HepG2 (cell line): ENCODE measurements around the gene BPI. TPM values are rescaled to one million over a fixed set of nuclear protein-coding genes. Genes with fewer than 3 reads are reported as not detected.

ENCODE experiments used
- CREB1 ChIP-seq, 2 experiments: fragments of 450-650 bp in 1 of 2; IDR thresholded peaks; 2 replicates each; pipeline ENCODE4 v1.6.1; 2016 to 2017; ENCODE audit warnings: control low read depth in 1 of 2, mild to moderate bottlenecking in 1 of 2, missing compliant biosample characterization in 1 of 2, missing genetic modification characterization in 1 of 2
- ESRRA ChIP-seq: sonication (generic); formaldehyde crosslinking; IDR thresholded peaks from 2 replicates; pipeline ENCODE4 v1.5.1; 2020; ENCODE audit warnings: mild to moderate bottlenecking, low read depth, missing genetic modification reagents
- FOSL2 ChIP-seq: sonication (generic); formaldehyde crosslinking; IDR thresholded peaks from 2 replicates; pipeline ENCODE4 v1.4.0; 2020; ENCODE audit warnings: missing genetic modification reagents
- HNF4G ChIP-seq, 2 experiments: sonication (generic) in 1 of 2; formaldehyde crosslinking in 1 of 2; IDR thresholded peaks; 2 replicates each; pipeline versions ENCODE4 v1.4.0 to v1.6.1; 2011 to 2020; ENCODE audit warnings: borderline replicate concordance in 2 of 2, low read depth in 2 of 2, mild to moderate bottlenecking in 2 of 2, low read length in 1 of 2, missing genetic modification reagents in 1 of 2, moderate library complexity in 1 of 2
- HOXA5 ChIP-seq: sonication (generic); formaldehyde crosslinking; IDR thresholded peaks from 2 replicates; pipeline ENCODE4 v1.4.0; 2020; ENCODE audit warnings: missing genetic modification reagents
- SOX13 ChIP-seq, 3 experiments: fragments of 450-650 bp in 1 of 3; sonication (generic) in 1 of 3; formaldehyde crosslinking in 1 of 3; IDR thresholded peaks in 2 of 3; conservative IDR thresholded peaks in 1 of 3; 2 replicates each; pipeline versions ENCODE4 v1.5.0 to v1.6.1; 2016 to 2020; ENCODE audit warnings: antibody characterized with exemption in 1 of 3, mild to moderate bottlenecking in 1 of 3, missing compliant biosample characterization in 1 of 3, missing genetic modification reagents in 1 of 3, moderate library complexity in 1 of 3
- TRIM24 ChIP-seq: sonication (generic); formaldehyde crosslinking; IDR thresholded peaks from 2 replicates; pipeline ENCODE4 v1.8.0; 2022; ENCODE audit warnings: mild to moderate bottlenecking, missing genetic modification reagents
- ZNF20 ChIP-seq: sonication (generic); formaldehyde crosslinking; IDR thresholded peaks from 2 replicates; pipeline ENCODE4 v1.4.0; 2020; ENCODE audit warnings: mild to moderate bottlenecking, moderate library complexity, missing genetic modification reagents
- ZNF264 ChIP-seq: sonication (generic); formaldehyde crosslinking; IDR thresholded peaks from 2 replicates; pipeline ENCODE4 v1.4.0; 2020; ENCODE audit warnings: missing genetic modification reagents
- ZNF432 ChIP-seq: sonication (generic); formaldehyde crosslinking; IDR thresholded peaks from 2 replicates; pipeline ENCODE4 v1.5.0; 2020; ENCODE audit warnings: missing genetic modification reagents, mild to moderate bottlenecking, borderline replicate concordance
- ZNF441 ChIP-seq: sonication (generic); formaldehyde crosslinking; IDR thresholded peaks from 2 replicates; pipeline ENCODE4 v1.7.0; 2021; ENCODE audit warnings: missing genetic modification reagents, borderline replicate concordance
- ZZZ3 ChIP-seq: sonication (generic); formaldehyde crosslinking; IDR thresholded peaks from 2 replicates; pipeline ENCODE4 v1.4.0; 2020; ENCODE audit warnings: missing genetic modification reagents, mild to moderate bottlenecking, borderline replicate concordance
- polyA plus RNA-seq, 8 experiments: library from polyadenylated mRNA; depleted of rRNA in 3 of 8; stranded (reverse) in 7 of 8; unstranded in 1 of 8; fragments of >200 nt; fragmentation: Illumina TruSeq in 4 of 8; extraction: Trizol in 4 of 8; gene quantifications; 2 replicates each; pipeline versions ENCODE4 v1.2.1 to v1.2.3, GENCODE V29; 2011 to 2016; ENCODE audit warnings: low read depth in 4 of 8, missing spikeins in 1 of 8, mixed read lengths in 1 of 8; ENCODE audit not compliant: insufficient read depth in 1 of 8
- total RNA-seq, 5 experiments: library from RNA; depleted of rRNA; stranded (reverse); fragments of >200 nt; fragmentation: Illumina TruSeq; extraction: Trizol; gene quantifications; 2 replicates each; pipeline ENCODE4 v1.2.3, GENCODE V29; 2016; ENCODE audit warnings: low read depth in 1 of 5
- TF ChIP-seq, protein P1 (sequence below): sonication (generic); formaldehyde crosslinking; IDR thresholded peaks from 2 replicates; pipeline ENCODE4 v1.8.0; 2022; ENCODE audit warnings: low read depth, missing genetic modification reagents
- TF ChIP-seq, protein P2 (sequence below): sonication (generic); formaldehyde crosslinking; IDR thresholded peaks from 2 replicates; pipeline ENCODE4 v1.8.1; 2023; ENCODE audit warnings: mild to moderate bottlenecking, inconsistent platforms, moderate library complexity, missing genetic modification reagents, borderline replicate concordance
- TF ChIP-seq, protein P3 (sequence below): sonication (generic); formaldehyde crosslinking; IDR thresholded peaks from 2 replicates; pipeline ENCODE4 v1.4.0; 2020; ENCODE audit warnings: missing genetic modification reagents
- TF ChIP-seq, protein P4 (sequence below): sonication (generic); formaldehyde crosslinking; conservative IDR thresholded peaks from 2 replicates; pipeline ENCODE4 v1.4.0; 2020; ENCODE audit warnings: mild to moderate bottlenecking, missing genetic modification reagents, moderate library complexity
- TF ChIP-seq, protein P5 (sequence below): sonication (generic); formaldehyde crosslinking; IDR thresholded peaks from 2 replicates; pipeline ENCODE4 v1.5.0; 2020; ENCODE audit warnings: missing genetic modification reagents

The BPI gene
- total and polyA plus RNA-seq, 2 of the 13 experiments (the other 11 are each of a cell fraction or from before 2014, with no cell fraction given): not detected

DNA sequence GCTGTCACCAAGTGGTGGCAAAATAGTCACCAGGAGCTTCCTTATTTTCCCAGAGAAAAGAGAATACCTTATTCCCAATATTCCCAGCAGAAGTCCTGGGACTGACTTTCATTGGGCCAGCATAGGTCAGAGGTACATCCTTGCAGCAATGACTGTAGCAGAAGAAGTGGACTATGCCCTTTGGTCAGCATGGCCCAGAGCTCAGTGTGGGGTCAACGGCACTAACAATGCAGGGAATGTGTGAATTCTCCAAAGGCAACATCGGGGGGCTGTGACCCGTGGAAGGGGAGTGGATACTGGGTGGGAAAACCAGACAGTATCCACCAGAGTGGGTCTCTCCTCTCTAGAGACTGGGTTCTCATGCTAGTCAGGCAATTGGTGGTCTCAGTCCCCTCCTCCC, 26.7 kb downstream of the BPI start (continued):
- TF ChIP-seq ZNF264 (0 out of 2 replicates have a peak, but pooled peaks have one; percentile 51), ESRRA (CRISPR knock-in tag) (peak; percentile 76; the same call in 1 of the 2 replicates), SOX13 (IDR thresholded peaks at IDR 0.05) (no peak), SOX13 (CRISPR knock-in tag; conservative IDR thresholded peaks at IDR 0.05 in 1 of 2, IDR thresholded peaks at IDR 0.05 in 1 of 2) (peak in 1 of 2 experiments; percentile 64; a peak in 2 of 4 replicates), ZNF441 (CRISPR knock-in tag) (no peak), ZZZ3 (CRISPR knock-in tag) (no peak), HOXA5 (CRISPR knock-in tag) (no peak), FOSL2 (peak; percentile 34; the same call in 1 of the 2 replicates), CREB1 (IDR thresholded peaks at IDR 0.05) (no peak), CREB1 (CRISPR knock-in tag; IDR thresholded peaks at IDR 0.05) (peak; percentile 37), ZNF20 (no peak), ZNF432 (CRISPR knock-in tag) (0 out of 2 replicates have a peak, but pooled peaks have one; percentile 30), HNF4G (IDR thresholded peaks at IDR 0.05; ENCODE audit: borderline replicate concordance, low read depth, low read length) (peak; percentile 92), HNF4G (CRISPR knock-in tag; IDR thresholded peaks at IDR 0.05; ENCODE audit: borderline replicate concordance, low read depth) (0 out of 2 replicates have a peak, but pooled peaks have one; percentile 75), TRIM24 (CRISPR knock-in tag) (0 out of 2 replicates have a peak, but pooled peaks have one; percentile 73)
- TF ChIP-seq, protein P1, sequence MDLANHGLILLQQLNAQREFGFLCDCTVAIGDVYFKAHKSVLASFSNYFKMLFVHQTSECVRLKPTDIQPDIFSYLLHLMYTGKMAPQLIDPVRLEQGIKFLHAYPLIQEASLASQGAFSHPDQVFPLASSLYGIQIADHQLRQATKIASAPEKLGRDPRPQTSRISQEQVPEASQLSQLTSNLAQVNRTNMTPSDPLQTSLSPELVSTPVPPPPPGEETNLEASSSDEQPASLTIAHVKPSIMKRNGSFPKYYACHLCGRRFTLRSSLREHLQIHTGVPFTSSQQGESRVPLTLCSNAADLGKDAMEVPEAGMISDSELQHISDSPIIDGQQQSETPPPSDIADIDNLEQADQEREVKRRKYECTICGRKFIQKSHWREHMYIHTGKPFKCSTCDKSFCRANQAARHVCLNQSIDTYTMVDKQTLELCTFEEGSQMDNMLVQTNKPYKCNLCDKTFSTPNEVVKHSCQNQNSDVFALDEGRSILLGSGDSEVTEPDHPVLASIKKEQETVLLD (CRISPR knock-in tag): no peak
- TF ChIP-seq, protein P2, sequence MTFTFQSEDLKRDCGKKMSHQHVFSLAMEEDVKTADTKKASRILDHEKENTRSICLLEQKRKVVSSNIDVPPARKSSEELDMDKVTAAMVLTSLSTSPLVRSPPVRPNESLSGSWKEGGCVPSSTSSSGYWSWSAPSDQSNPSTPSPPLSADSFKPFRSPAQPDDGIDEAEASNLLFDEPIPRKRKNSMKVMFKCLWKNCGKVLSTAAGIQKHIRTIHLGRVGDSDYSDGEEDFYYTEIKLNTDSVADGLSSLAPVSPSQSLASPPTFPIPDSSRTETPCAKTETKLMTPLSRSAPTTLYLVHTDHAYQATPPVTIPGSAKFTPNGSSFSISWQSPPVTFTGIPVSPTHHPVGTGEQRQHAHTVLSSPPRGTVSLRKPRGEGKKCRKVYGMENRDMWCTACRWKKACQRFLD (CRISPR knock-in tag): no peak
- TF ChIP-seq, protein P3, sequence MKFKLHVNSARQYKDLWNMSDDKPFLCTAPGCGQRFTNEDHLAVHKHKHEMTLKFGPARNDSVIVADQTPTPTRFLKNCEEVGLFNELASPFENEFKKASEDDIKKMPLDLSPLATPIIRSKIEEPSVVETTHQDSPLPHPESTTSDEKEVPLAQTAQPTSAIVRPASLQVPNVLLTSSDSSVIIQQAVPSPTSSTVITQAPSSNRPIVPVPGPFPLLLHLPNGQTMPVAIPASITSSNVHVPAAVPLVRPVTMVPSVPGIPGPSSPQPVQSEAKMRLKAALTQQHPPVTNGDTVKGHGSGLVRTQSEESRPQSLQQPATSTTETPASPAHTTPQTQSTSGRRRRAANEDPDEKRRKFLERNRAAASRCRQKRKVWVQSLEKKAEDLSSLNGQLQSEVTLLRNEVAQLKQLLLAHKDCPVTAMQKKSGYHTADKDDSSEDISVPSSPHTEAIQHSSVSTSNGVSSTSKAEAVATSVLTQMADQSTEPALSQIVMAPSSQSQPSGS (CRISPR knock-in tag): no peak
- TF ChIP-seq, protein P4, sequence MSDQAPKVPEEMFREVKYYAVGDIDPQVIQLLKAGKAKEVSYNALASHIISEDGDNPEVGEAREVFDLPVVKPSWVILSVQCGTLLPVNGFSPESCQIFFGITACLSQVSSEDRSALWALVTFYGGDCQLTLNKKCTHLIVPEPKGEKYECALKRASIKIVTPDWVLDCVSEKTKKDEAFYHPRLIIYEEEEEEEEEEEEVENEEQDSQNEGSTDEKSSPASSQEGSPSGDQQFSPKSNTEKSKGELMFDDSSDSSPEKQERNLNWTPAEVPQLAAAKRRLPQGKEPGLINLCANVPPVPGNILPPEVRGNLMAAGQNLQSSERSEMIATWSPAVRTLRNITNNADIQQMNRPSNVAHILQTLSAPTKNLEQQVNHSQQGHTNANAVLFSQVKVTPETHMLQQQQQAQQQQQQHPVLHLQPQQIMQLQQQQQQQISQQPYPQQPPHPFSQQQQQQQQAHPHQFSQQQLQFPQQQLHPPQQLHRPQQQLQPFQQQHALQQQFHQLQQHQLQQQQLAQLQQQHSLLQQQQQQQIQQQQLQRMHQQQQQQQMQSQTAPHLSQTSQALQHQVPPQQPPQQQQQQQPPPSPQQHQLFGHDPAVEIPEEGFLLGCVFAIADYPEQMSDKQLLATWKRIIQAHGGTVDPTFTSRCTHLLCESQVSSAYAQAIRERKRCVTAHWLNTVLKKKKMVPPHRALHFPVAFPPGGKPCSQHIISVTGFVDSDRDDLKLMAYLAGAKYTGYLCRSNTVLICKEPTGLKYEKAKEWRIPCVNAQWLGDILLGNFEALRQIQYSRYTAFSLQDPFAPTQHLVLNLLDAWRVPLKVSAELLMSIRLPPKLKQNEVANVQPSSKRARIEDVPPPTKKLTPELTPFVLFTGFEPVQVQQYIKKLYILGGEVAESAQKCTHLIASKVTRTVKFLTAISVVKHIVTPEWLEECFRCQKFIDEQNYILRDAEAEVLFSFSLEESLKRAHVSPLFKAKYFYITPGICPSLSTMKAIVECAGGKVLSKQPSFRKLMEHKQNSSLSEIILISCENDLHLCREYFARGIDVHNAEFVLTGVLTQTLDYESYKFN (CRISPR knock-in tag): peak; percentile 33; the same call in 1 of the 2 replicates
- TF ChIP-seq, protein P5, sequence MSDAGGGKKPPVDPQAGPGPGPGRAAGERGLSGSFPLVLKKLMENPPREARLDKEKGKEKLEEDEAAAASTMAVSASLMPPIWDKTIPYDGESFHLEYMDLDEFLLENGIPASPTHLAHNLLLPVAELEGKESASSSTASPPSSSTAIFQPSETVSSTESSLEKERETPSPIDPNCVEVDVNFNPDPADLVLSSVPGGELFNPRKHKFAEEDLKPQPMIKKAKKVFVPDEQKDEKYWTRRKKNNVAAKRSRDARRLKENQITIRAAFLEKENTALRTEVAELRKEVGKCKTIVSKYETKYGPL: no peak
